GM23338 (cell line): ENCODE measurements around the gene FES. TPM values are rescaled to one million over a fixed set of nuclear protein-coding genes. Genes with fewer than 3 reads are reported as not detected.

Experiments
- ATAC-seq: fragments of 200-7000 bp; cut with Tn5 transposase; 3 replicates; pipeline ENCODE4 v1.9.1; 2020
- DNase-seq: peaks from one replicate; pipeline ENCODE4 v3.0.0-alpha.2; 2015; ENCODE audit warnings: low spot score
- H2AFZ ChIP-seq: fragments of 200-600 bp; sonication (generic); 2 replicates; pipeline ENCODE4 v1.8.0; 2016; ENCODE audit warnings: antibody characterized with exemption, mild to moderate bottlenecking, moderate library complexity
- H3F3A ChIP-seq: fragments of 200-600 bp; sonication (generic); replicated peaks from 2 replicates; pipeline ENCODE4 v1.8.0; 2017; ENCODE audit warnings: antibody characterized with exemption, mixed run types, low read depth
- H3K27ac ChIP-seq: fragments of 200-600 bp; sonication (generic); 2 replicates; pipeline ENCODE4 v1.6.1; 2016; ENCODE audit warnings: low read depth
- H3K27me3 ChIP-seq: fragments of 200-600 bp; sonication (generic); 2 replicates; pipeline ENCODE4 v1.8.0; 2016; ENCODE audit warnings: mild to moderate bottlenecking, mixed run types, moderate library complexity; ENCODE audit not compliant: insufficient read depth
- H3K36me3 ChIP-seq: fragments of 200-600 bp; sonication (generic); 2 replicates; pipeline ENCODE4 v1.8.0; 2016; ENCODE audit warnings: mild to moderate bottlenecking; ENCODE audit not compliant: insufficient read depth
- H3K4me1 ChIP-seq: fragments of 200-600 bp; sonication (generic); 2 replicates; pipeline ENCODE4 v1.8.0; 2016; ENCODE audit warnings: mild to moderate bottlenecking, moderate library complexity; ENCODE audit not compliant: insufficient read depth
- H3K4me2 ChIP-seq: fragments of 200-600 bp; sonication (generic); 2 replicates; pipeline ENCODE4 v1.7.1; 2017; ENCODE audit warnings: mixed run types
- H3K4me3 ChIP-seq: fragments of 200-600 bp; sonication (generic); 2 replicates; pipeline ENCODE4 v1.6.1; 2016; ENCODE audit warnings: mixed run types
- H3K79me2 ChIP-seq: fragments of 200-600 bp; sonication (generic); replicated peaks from 2 replicates; pipeline ENCODE4 v1.8.0; 2017; ENCODE audit warnings: mild to moderate bottlenecking; ENCODE audit not compliant: insufficient read depth
- H3K9me2 ChIP-seq: fragments of 200-600 bp; sonication (generic); 2 replicates; pipeline ENCODE4 v1.8.0; 2017; ENCODE audit not compliant: insufficient read depth
- H4K20me1 ChIP-seq: fragments of 200-600 bp; sonication (generic); replicated peaks from 2 replicates; pipeline ENCODE4 v1.8.0; 2017; ENCODE audit warnings: mild to moderate bottlenecking; ENCODE audit not compliant: insufficient read depth
- H3K27ac Mint-ChIP-seq: 2 replicates; pipeline ENCODE4 v1.8.0; 2020; ENCODE audit warnings: inconsistent platforms, mild to moderate bottlenecking, moderate library complexity, mixed read lengths
- H3K27me3 Mint-ChIP-seq: 3 replicates; pipeline ENCODE4 v1.8.0; 2022; ENCODE audit warnings: low read depth, mild to moderate bottlenecking, moderate library complexity, mixed read lengths, inconsistent platforms; ENCODE audit not compliant: insufficient read depth, poor library complexity
- H3K36me3 Mint-ChIP-seq: 3 replicates; pipeline ENCODE4 v1.8.0; 2021; ENCODE audit warnings: low read depth, mild to moderate bottlenecking, inconsistent platforms, moderate library complexity, mixed read lengths
- H3K4me1 Mint-ChIP-seq: 3 replicates; pipeline ENCODE4 v1.8.0; 2020; ENCODE audit warnings: mild to moderate bottlenecking, inconsistent platforms, mixed read lengths
- H3K4me3 Mint-ChIP-seq: 3 replicates; pipeline ENCODE4 v1.8.0; 2021; ENCODE audit warnings: moderate library complexity, mild to moderate bottlenecking, inconsistent platforms, mixed read lengths
- H3K9me3 Mint-ChIP-seq: 3 replicates; pipeline ENCODE4 v1.8.0; 2020; ENCODE audit warnings: moderate library complexity, mild to moderate bottlenecking, inconsistent platforms, mixed read lengths
- CREB1 ChIP-seq: fragments of 250-450 bp; sonication (Bioruptor Pico); IDR thresholded peaks from 2 replicates; pipeline ENCODE4 v1.5.0; 2020; ENCODE audit warnings: low read depth, mild to moderate bottlenecking, moderate library complexity
- CTCF ChIP-seq, 2 experiments: fragments of 200-600 bp in 1 of 2; sonication (generic) in 1 of 2; conservative IDR thresholded peaks; 2 replicates each; pipeline versions ENCODE4 v1.5.1 to v1.6.1; 2016 to 2017; ENCODE audit warnings: antibody characterized with exemption in 2 of 2, low read depth in 2 of 2, mild to moderate bottlenecking in 2 of 2, moderate library complexity in 1 of 2
- ETS1 ChIP-seq: IDR thresholded peaks from 2 replicates; pipeline ENCODE4 v1.6.1; 2016; ENCODE audit warnings: antibody characterized with exemption
- EZH2 ChIP-seq: fragments of 200-600 bp; sonication (generic); IDR thresholded peaks from one replicate; pipeline ENCODE4 v1.8.0; 2017; ENCODE audit warnings: antibody characterized with exemption, mild to moderate bottlenecking, low read depth; ENCODE audit not compliant: unreplicated experiment
- EZH2phosphoT487 ChIP-seq: fragments of 200-600 bp; sonication (generic); IDR thresholded peaks from one replicate; pipeline ENCODE4 v1.8.1; 2018; ENCODE audit warnings: antibody characterized with exemption; ENCODE audit not compliant: unreplicated experiment
- JUNB ChIP-seq: IDR thresholded peaks from one replicate; pipeline ENCODE4 v1.6.1; 2016; ENCODE audit warnings: antibody characterized with exemption; ENCODE audit not compliant: unreplicated experiment
- NANOG ChIP-seq: IDR thresholded peaks from 2 replicates; pipeline ENCODE4 v1.6.1; 2016; ENCODE audit warnings: antibody characterized with exemption, borderline replicate concordance
- POLR2AphosphoS5 ChIP-seq: IDR thresholded peaks from 2 replicates; pipeline ENCODE4 v1.6.1; 2016; ENCODE audit warnings: antibody characterized with exemption, low read depth
- REST ChIP-seq: IDR thresholded peaks from one replicate; pipeline ENCODE4 v1.6.1; 2018; ENCODE audit warnings: antibody characterized with exemption; ENCODE audit not compliant: unreplicated experiment
- STAT1 ChIP-seq: IDR thresholded peaks from one replicate; pipeline ENCODE4 v1.6.1; 2016; ENCODE audit warnings: antibody characterized with exemption; ENCODE audit not compliant: unreplicated experiment
- ZNF114 ChIP-seq: fragments of 250-450 bp; sonication (Bioruptor Pico); IDR thresholded peaks from 2 replicates; pipeline ENCODE4 v1.5.0; 2020; ENCODE audit warnings: mild to moderate bottlenecking, moderate library complexity
- ZNF331 ChIP-seq: fragments of 250-450 bp; sonication (Bioruptor Pico); IDR thresholded peaks from 2 replicates; pipeline ENCODE4 v1.5.0; 2020; ENCODE audit warnings: low read depth, mild to moderate bottlenecking, moderate library complexity
- polyA plus RNA-seq: library from polyadenylated mRNA; unstranded; fragments of >200 nt; fragmentation: Nextera tagmentation; extraction: Ambion mirVana; gene quantifications from 2 replicates; pipeline ENCODE4 v1.2.1, GENCODE V29; 2016
- total RNA-seq: library from RNA; depleted of rRNA; stranded (reverse); fragments of >200 nt; shearing (Covaris generic); gene quantifications from 2 replicates; pipeline ENCODE4 v1.2.3, GENCODE V29; 2014
- TF ChIP-seq, protein P1 (sequence below): fragments of 250-450 bp; sonication (Bioruptor Pico); IDR thresholded peaks from 2 replicates; pipeline ENCODE4 v1.5.0; 2020; ENCODE audit warnings: mild to moderate bottlenecking, moderate library complexity

FES gene
- total and polyA plus RNA-seq, 2 experiments from 2014 or later = 2.7 to 14.4 TPM

DNA sequence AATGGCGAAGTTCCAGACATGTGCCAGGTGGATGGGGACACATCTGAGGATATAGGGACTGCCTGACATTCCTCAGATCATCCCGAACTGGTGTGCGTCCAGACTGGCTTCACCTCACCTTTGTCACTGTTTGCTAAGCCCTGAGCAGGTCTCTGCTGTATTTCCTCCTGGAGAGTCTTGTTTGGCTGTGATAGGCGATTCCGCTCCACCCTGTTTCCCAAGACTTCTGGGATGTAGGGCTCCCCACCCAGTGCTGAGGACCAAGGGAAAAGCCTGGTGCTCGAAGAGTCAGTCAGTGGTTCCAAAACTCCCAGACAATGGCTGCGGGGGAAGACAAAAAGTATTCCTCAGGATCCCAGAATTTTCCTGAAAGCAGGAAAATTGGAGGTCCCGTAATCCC lies 27.0 kb upstream of the FES start:
- Mint-ChIP-seq H3K4me1 (peaks cover 9% of the 10 kb centered on the region), H3K27me3 (peaks cover 12% of the 10 kb centered on the region), H3K4me3 (no peak overlapping the region), H3K27ac (no peak overlapping the region), H3K9me3 (no peaks in the 10 kb centered on the region), H3K36me3 (no peaks in the 10 kb centered on the region)
- TF ChIP-seq STAT1 (no peak), CTCF (conservative IDR thresholded peaks at IDR 0.05; ENCODE audit: low read depth in 2 of 2) (no peak), NANOG (no peak), ZNF114 (CRISPR knock-in tag) (no peak), EZH2 (no peak), ZNF331 (no peak), REST (no peak), POLR2AphosphoS5 (no peak), JUNB (no peak), CREB1 (CRISPR knock-in tag) (no peak), ETS1 (no peak), EZH2phosphoT487 (no peak)
- TF ChIP-seq, protein P1, sequence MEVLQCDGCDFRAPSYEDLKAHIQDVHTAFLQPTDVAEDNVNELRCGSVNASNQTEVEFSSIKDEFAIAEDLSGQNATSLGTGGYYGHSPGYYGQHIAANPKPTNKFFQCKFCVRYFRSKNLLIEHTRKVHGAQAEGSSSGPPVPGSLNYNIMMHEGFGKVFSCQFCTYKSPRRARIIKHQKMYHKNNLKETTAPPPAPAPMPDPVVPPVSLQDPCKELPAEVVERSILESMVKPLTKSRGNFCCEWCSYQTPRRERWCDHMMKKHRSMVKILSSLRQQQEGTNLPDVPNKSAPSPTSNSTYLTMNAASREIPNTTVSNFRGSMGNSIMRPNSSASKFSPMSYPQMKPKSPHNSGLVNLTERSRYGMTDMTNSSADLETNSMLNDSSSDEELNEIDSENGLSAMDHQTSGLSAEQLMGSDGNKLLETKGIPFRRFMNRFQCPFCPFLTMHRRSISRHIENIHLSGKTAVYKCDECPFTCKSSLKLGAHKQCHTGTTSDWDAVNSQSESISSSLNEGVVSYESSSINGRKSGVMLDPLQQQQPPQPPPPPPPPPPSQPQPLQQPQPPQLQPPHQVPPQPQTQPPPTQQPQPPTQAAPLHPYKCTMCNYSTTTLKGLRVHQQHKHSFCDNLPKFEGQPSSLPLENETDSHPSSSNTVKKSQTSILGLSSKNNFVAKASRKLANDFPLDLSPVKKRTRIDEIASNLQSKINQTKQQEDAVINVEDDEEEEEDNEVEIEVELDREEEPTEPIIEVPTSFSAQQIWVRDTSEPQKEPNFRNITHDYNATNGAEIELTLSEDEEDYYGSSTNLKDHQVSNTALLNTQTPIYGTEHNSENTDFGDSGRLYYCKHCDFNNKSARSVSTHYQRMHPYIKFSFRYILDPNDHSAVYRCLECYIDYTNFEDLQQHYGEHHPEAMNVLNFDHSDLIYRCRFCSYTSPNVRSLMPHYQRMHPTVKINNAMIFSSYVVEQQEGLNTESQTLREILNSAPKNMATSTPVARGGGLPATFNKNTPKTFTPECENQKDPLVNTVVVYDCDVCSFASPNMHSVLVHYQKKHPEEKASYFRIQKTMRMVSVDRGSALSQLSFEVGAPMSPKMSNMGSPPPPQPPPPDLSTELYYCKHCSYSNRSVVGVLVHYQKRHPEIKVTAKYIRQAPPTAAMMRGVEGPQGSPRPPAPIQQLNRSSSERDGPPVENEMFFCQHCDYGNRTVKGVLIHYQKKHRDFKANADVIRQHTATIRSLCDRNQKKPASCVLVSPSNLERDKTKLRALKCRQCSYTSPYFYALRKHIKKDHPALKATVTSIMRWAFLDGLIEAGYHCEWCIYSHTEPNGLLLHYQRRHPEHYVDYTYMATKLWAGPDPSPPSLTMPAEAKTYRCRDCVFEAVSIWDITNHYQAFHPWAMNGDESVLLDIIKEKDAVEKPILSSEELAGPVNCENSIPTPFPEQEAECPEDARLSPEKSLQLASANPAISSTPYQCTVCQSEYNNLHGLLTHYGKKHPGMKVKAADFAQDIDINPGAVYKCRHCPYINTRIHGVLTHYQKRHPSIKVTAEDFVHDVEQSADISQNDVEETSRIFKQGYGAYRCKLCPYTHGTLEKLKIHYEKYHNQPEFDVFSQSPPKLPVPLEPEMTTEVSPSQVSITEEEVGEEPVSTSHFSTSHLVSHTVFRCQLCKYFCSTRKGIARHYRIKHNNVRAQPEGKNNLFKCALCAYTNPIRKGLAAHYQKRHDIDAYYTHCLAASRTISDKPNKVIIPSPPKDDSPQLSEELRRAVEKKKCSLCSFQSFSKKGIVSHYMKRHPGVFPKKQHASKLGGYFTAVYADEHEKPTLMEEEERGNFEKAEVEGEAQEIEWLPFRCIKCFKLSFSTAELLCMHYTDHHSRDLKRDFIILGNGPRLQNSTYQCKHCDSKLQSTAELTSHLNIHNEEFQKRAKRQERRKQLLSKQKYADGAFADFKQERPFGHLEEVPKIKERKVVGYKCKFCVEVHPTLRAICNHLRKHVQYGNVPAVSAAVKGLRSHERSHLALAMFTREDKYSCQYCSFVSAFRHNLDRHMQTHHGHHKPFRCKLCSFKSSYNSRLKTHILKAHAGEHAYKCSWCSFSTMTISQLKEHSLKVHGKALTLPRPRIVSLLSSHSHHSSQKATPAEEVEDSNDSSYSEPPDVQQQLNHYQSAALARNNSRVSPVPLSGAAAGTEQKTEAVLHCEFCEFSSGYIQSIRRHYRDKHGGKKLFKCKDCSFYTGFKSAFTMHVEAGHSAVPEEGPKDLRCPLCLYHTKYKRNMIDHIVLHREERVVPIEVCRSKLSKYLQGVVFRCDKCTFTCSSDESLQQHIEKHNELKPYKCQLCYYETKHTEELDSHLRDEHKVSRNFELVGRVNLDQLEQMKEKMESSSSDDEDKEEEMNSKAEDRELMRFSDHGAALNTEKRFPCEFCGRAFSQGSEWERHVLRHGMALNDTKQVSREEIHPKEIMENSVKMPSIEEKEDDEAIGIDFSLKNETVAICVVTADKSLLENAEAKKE (CRISPR knock-in tag) = no peak
- Histone ChIP-seq H3K79me2 (no peaks in the 10 kb centered on the region), H3K27me3 (no peaks in the 10 kb centered on the region), H3K36me3 (no peaks in the 10 kb centered on the region), H3K4me2 (no peak overlapping the region), H3K4me3 (no peak overlapping the region), H3F3A (no peaks in the 10 kb centered on the region), H2AFZ (no peak overlapping the region), H3K9me2 (no peaks in the 10 kb centered on the region), H4K20me1 (no peaks in the 10 kb centered on the region), H3K27ac (no peak overlapping the region), H3K4me1 (peaks cover 8% of the 10 kb centered on the region)
- DNase-seq (no peak), ATAC-seq (no peak)
